BE2C (cell line): ENCODE data around the gene NFATC2.

Source experiments
- DNase-seq: peaks from one replicate; pipeline ENCODE4 v3.0.0-alpha.2; 2020
- H3K27me3 ChIP-seq: fragments of 250-450 bp; sonication (Bioruptor Pico); 2 replicates; pipeline ENCODE4 v1.5.1; 2020; ENCODE audit warnings: mild to moderate bottlenecking
- H3K36me3 ChIP-seq: fragments of 250-450 bp; sonication (Bioruptor Pico); 2 replicates; pipeline ENCODE4 v1.5.1; 2020; ENCODE audit warnings: mild to moderate bottlenecking
- H3K4me1 ChIP-seq: fragments of 250-450 bp; sonication (Bioruptor Pico); 2 replicates; pipeline ENCODE4 v1.5.1; 2020
- H3K4me3 ChIP-seq: 2 replicates; pipeline ENCODE4 v1.5.1; 2011; ENCODE audit warnings: low read depth, low read length
- H3K9me3 ChIP-seq: fragments of 250-450 bp; sonication (Bioruptor Pico); 2 replicates; pipeline ENCODE4 v1.5.1; 2020
- TF ChIP-seq, protein P1 (sequence below): IDR thresholded peaks from 2 replicates; pipeline ENCODE4 v1.5.1; 2012; ENCODE audit warnings: mild to moderate bottlenecking, low read depth, low read length

The NFATC2 gene

DNA sequence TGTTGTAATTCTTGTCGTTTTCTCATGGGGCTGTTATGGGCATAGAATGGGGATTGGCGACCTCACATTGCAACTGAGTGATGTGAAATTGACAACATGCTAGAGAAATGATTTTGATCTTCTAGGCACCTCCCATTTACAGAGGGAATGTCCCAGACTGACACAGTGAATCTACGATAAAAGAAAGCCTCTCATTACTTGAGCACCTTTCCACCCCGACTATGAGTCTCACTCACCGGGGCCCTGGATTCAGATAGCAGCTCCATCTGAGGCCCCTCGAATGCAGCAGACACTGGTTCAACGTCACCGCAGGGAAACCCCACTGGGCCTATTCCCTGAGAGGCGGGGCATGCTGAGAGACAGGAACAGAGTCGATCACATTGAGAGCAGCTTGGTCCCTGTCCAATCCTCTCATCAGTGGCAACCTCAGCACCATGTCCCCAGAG is 49.1 kb downstream of the NFATC2 start:
- H3K4me3 ChIP-seq, result no peak overlapping the region
- peaks cover 8% of the 10 kb centered on the region; the same call in 1 of the 2 replicates for H3K27me3 ChIP-seq
- DNase-seq, result no peak
- H3K9me3 ChIP-seq, result no peaks in the 10 kb centered on the region
- H3K4me1 ChIP-seq, result no peaks in the 10 kb centered on the region
- H3K36me3 ChIP-seq, result no peaks in the 10 kb centered on the region
- TF ChIP-seq, protein P1, sequence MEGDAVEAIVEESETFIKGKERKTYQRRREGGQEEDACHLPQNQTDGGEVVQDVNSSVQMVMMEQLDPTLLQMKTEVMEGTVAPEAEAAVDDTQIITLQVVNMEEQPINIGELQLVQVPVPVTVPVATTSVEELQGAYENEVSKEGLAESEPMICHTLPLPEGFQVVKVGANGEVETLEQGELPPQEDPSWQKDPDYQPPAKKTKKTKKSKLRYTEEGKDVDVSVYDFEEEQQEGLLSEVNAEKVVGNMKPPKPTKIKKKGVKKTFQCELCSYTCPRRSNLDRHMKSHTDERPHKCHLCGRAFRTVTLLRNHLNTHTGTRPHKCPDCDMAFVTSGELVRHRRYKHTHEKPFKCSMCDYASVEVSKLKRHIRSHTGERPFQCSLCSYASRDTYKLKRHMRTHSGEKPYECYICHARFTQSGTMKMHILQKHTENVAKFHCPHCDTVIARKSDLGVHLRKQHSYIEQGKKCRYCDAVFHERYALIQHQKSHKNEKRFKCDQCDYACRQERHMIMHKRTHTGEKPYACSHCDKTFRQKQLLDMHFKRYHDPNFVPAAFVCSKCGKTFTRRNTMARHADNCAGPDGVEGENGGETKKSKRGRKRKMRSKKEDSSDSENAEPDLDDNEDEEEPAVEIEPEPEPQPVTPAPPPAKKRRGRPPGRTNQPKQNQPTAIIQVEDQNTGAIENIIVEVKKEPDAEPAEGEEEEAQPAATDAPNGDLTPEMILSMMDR, result no peak

DNA sequence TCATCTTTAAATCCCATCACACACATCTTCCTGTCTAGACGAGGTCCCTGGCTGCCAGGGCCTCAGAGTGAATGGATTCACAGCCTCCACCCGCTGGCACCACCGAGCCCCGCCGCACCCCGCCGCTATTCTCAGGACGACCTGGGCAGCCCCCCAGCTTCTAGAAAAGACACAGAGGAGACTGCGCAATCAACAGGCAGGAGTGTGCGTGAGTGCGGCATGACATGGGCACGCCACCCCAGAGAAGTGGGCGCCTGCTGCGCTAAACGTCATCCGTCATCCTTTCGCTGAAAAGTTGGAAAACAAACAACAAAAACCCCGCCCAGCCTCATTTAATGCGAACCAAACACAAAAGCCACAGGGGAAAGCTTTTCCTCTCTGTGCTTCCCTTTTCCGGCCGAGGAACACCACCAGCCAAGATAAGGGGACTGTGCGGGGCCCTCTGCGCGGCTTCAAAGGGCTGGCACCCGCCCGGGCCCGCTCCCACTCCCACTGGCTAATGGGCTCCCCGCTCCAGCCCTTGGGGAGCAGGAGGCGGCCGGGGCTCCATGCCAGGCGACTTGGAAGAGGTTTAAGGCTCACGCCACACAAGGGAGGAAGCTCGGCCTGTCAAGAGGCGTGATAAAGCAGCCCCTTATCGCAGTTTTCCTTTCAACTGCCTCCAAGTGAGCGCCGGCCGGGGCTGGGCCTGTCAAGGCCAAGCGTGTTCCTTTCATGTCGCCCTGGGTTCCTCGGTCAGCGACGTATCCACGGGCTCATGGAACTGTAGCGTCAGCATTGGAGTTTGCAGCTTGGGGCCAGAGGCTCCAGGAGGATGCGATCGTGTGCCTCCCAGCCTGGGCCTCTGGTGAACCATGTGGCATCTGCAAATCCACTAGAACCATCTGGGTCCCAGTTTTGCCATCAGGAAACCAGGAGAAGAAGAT is 50.1 kb downstream of the NFATC2 start:
- no peak overlapping the region for H3K4me3 ChIP-seq
- TF ChIP-seq, protein P1, result no peak
- no peaks in the 10 kb centered on the region for H3K36me3 ChIP-seq
- H3K27me3 ChIP-seq, result peaks cover 8% of the 10 kb centered on the region; the same call in 1 of the 2 replicates
- H3K9me3 ChIP-seq, result no peaks in the 10 kb centered on the region
- no peaks in the 10 kb centered on the region for H3K4me1 ChIP-seq
- DNase-seq, result no peak

DNA sequence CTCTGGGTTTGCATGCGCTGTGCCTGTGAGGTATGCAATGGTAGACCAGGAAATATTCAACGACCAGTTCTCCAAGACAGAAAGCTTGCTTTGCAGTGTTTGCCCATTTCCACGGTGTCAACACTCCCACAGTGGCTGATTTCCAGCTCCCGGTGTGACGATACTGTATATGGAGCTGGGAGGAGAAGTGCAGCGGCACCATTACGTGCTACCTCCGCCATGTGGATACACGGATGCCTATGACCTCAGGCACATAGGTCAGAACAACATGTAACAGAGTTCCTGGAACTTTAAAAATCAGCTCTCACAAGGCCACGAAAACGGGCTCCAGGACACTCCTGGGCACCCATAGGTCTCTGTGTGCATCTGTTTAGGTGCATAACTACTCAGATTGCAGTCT is 51.1 kb downstream of the NFATC2 start:
- H3K4me1 ChIP-seq, result no peaks in the 10 kb centered on the region
- no peaks in the 10 kb centered on the region for H3K9me3 ChIP-seq
- TF ChIP-seq, protein P1, result no peak
- DNase-seq, result no peak
- 0 out of 2 replicates have a peak, but pooled peaks cover 8% of the 10 kb centered on the region for H3K27me3 ChIP-seq
- no peak overlapping the region for H3K4me3 ChIP-seq
- no peaks in the 10 kb centered on the region for H3K36me3 ChIP-seq

DNA sequence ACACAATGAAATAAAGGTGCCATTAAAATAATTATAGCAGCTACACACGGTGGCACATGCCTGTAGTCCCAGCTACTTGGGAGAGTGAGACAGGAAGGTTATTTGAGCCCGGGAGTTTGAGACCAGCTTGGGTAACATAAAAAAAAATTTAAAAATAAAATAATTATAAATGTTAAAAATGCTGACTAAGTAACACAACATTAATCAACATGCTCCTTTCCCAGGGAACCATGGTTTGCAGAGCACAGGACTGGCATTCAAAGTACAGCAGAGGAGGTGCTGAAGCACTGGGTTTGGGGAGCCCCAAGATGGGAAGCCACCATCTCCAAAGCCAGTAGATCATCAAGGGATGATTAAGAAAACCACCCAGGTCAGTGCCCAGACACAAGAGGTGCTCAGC is 51.9 kb downstream of the NFATC2 start:
- H3K4me1 ChIP-seq, result no peaks in the 10 kb centered on the region
- H3K9me3 ChIP-seq, result no peaks in the 10 kb centered on the region

DNA sequence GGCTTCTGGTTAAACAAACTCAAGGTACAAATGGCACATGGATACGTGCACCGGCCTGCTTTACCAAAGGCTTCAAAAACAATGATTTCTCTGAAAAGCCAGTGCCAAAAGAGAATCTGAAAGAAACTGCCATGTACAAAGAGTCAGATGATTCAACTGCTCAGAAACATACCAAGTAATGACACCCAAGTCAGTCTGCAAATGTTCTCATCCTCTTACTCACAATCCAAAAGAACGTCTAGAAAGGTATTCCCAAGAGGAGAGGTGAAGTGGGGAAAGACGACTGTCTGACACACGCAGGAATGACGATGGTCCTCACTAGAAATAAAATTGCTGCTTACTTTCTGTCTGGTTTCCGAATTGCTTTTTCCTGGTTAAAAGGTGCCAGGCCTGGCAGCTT is 52.9 kb downstream of the NFATC2 start:
- Histone ChIP-seq H3K4me1 (no peaks in the 10 kb centered on the region), H3K27me3 (no peaks in the 10 kb centered on the region), H3K36me3 (no peaks in the 10 kb centered on the region), H3K4me3 (no peak overlapping the region), H3K9me3 (no peaks in the 10 kb centered on the region)
- TF ChIP-seq, protein P1, result no peak
- no peak for DNase-seq

More for the DNA sequence above, 51.9 kb downstream of the NFATC2 start:
- Histone ChIP-seq H3K27me3 (0 out of 2 replicates have a peak, but pooled peaks cover 8% of the 10 kb centered on the region), H3K36me3 (no peaks in the 10 kb centered on the region), H3K4me3 (no peak overlapping the region)
- TF ChIP-seq, protein P1, result no peak
- DNase-seq, result no peak

DNA sequence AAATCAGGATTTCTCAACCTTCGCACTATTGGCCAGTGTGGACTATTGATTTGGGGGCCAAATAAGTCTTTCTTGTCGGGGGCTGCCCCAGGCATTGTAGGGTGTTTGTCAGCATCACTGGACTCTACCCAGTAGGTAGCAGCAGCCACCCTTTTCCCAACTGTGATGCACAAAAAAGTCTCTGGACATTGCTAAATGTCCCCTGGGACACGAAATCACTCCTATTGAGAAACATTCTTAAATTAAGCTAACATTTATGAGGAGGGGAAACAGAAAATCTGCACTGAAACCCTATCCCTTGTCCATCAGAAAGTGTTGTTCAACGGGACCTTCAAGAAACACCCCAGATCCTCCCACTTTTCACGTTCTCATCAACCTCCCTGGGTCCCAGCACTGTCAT is 54.2 kb downstream of the NFATC2 start:
- H3K4me3 ChIP-seq, result no peak overlapping the region
- no peaks in the 10 kb centered on the region for H3K27me3 ChIP-seq
- no peaks in the 10 kb centered on the region for H3K9me3 ChIP-seq
- H3K36me3 ChIP-seq, result no peaks in the 10 kb centered on the region
- DNase-seq, result no peak
- H3K4me1 ChIP-seq, result no peaks in the 10 kb centered on the region
- TF ChIP-seq, protein P1, result no peak
